Stimulated activated CD4-positive, alpha-beta T cell treated with anti-CD3 and anti-CD28 coated beads, Interleukin-2, amount 100 ng/mL, for 24 hours (primary cell): ENCODE measurements around the gene NSMF.
"Not testable (repeated sequence)": the region's sequence is repeated elsewhere in the genome, so short reads cannot be mapped to it uniquely, and the experiment has no call there.

Source experiments
- DNase-seq, 2 donors: peaks; one replicate each; pipeline ENCODE4 v3.0.0-alpha.2; 2020

Gene NSMF

DNA sequence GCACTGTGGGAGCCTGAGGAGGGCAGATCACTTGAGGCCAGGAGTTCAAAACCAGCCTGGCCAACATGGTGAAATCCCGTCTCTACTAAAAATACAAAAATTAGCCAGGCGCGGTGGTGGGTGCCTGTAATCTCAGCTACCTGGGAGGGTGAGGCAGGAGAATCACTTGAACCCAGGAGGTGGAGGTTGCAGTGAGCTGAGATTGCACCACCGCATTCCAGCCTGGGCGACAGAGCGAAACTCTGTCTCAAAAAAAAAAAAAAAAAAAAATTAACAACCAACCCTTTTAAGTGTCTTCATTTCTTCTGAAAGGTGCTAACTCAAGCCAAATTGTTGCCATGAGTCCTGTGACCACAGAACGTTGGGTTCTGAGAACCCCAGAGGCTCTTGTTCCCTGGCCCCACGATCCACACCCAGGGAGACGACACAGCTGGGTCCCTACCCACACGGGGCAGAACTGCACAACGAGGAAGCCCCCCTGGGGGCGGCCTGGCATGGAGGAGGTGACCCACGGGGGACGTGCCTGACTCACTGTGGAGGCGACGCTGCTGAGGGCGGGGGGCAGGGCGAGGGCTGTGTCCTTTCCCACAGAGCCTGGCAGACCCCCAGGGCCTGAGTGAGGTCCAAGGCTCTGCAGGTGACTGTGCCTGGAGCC, 48.8 kb downstream of the NSMF start:
- not testable (repeated sequence) for DNase-seq

DNA sequence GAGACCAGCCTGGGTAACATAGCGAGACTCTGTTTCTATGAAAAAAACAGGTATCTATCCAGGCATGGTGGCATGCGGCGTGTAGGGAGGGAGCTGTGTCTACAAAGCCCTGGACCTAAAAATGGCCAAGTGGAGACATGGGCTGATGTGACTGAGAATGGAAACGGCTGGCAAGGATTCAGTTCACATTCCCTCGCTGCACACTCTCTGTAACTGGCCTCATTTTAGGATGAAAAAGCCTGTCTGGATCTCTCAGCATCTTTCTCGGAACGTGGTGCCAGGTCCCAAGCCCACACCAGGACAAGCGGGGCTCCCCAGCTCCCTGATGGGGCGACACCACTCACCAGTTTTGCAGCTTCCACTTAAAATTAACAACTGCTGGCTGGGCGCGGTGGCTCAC, 49.6 kb downstream of the NSMF start:
- DNase-seq, result no peak

DNA sequence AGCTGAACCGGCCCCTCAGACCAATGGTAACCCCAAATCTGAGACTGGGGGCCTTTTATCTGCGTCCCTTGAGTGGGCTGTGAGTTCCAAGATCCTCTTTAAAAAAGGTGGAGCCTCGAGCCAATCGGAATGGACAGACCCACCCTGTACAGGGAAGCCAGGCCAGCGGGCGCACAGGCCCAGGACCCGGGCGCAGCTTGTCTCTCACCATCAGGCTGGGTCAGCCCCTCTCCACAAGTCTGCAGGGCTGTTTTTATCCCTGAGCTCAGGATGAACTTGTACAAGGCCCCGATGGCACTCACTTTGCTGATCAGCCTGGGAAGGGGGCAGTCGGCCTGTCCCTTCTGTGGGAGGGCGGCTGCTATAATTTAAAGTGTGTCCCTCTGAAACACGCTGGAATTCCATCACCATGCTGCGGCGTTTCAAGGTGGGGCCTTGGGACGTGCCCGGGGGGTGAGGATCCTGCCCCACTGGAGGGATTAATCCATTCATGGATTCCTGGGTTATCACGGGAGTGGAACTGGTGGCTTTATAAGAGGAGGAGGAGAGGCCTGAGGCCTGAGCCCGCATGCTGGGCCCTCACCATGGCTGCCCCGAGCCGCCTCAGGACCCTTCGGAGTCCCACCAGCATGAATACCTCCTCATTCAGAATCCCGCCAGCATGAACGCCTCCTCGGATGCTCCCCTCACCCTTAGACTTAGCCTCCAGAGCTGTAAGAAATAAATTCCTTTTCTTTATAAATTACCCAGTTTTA, 50.3 kb downstream of the NSMF start:
- DNase-seq, result no peak

DNA sequence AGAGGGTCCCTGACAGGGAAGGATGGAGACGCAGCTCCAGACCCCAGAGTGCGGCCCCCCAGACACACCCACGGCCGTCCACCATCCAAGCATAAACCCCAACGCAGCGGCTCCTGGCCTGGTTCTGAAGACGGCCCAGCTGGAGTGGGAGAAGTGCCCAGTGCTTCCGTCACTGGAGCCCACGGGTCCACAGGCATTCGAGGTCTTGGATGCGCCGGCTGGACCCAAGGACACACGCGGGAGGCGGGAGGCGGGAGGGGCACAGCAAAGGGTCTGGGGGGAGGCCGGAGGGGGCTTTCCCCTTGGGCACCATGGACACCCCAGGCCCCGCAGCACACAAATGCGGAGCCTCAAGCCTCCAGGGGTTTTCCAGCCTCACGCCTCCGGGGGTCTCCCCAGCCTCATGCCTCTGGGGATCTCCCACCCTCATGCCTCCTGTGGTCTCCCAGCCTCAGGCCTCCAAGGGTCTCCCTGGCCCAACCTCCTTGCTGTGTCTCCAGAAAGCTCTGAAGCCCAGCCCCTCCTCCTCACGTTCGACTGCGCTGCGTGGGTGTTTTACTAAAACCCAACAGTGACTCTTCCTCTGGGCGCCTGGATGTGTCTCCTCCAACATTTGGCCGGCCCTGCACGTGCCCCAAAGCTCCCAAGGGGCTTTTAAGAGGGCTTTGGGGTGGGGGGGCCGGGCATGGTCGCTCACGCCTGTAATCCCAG, 51.4 kb downstream of the NSMF start:
- DNase-seq, result no peak

DNA sequence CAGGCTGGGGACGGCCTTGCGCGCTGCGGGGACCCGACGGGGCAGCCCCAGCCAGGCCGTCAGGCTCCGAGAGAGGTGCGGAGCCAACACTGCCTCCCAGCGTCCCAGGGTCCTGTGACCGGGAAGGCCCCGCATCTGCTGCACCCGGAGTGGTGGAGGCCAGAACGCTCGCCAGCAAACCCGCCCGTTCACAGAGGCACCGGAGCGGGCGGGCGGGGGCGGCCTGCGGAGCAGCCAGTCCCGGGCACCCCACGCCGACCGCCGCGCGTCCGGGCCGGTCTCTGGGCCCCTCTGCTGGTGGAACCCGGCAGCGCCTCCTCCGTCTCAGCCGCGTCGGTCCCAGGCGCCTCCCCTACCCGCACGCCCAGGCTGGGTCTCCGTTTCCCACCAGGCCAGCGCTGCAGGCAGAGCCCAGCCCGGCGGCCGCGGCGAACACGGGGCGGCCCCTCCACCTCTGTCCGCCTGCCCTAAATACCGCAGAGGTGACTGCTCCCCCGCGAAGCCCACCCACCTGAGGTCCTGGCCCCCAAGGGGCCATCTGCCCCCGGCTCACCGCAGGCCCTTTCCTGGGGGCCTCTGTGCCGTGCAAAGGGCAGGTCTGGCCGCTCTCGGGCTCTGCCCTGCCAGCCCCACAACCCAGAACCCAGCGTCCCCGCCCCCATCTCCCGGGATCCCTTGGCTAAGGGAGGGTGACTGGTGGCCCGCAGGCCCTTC, 52.1 kb downstream of the NSMF start:
- DNase-seq, result peak; percentile 67 to 81

DNA sequence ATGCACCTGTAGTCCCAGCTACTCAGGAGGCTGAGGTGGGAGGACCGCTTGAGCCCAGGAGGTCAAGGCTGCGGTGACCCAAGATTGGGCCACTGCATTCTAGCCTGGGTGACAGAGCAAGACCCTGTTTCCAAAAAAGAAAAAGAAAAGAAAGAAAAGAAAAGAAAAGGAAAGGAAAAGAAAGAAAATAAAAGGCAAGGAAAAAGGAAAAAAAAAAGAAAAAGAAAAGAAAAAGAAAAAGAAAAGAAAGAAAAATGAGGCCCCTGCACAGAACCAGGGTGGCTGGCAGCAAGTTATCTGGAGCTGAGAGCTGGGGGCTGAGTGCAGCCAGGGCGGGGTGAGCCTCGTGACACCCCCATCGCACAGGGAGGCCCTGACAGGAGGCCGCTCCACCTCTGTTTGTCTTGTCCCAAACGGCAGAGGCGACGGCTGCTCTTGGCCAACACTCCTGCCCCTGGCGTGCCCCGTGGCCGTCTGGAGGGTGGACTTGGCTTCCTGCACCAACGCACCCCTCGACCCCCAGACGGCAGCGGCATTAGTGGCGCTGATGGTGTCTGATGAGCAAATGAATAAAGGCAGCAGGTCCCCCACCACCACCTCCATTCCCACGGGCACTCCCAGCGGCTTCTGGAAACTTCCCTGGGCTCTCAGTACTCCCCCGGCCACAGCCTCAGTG, 52.9 kb downstream of the NSMF start:
- no peak for DNase-seq

DNA sequence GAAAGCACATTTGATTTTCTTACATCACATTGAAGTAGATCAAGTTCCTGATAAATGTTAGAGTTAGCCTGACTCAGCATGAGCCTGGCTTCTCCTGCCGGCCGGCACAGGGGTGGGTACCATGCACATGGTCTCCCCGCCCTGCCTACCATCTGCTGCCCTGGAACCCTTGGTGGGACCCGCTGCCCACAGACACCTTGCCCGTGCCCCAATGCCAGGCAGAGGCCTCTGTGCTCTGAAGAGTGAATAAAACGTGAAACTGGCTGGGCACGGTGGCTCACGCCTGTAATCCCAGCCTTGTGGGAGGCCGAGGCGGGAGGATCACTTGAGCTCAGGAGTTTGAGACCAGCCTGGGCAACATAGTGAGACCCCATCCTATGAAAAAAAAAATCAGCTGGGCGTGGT, 53.5 kb downstream of the NSMF start:
- no peak for DNase-seq

DNA sequence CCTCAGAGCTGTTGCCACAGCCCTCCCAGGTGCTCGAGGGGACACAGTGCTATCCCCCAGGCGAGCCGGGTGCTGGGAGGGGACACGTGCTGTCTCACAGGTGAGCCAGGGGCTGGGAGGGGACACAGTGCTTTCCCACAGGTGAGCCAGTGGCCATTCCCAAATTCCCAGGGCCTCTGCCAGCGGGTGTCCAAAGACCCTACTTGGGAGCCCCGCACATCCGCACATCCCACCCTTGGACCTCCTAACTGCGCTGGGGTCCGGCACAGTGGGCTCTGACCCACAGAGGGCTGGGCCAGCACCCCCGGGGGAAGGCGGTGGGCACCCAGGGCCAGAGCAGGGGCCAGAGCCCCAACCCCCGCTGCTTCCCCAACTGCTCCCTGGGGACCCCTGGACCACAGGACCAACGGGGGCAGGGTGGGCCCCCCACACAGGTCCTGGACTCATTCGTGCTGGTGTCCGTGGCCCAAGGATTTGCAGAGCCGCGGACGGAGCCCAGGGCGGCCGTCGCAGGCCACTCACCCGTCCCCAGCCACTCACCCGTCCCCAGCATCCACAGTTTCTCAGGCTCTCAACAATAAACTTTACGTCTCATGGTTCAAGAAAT, 54.1 kb downstream of the NSMF start:
- DNase-seq, result no peak

DNA sequence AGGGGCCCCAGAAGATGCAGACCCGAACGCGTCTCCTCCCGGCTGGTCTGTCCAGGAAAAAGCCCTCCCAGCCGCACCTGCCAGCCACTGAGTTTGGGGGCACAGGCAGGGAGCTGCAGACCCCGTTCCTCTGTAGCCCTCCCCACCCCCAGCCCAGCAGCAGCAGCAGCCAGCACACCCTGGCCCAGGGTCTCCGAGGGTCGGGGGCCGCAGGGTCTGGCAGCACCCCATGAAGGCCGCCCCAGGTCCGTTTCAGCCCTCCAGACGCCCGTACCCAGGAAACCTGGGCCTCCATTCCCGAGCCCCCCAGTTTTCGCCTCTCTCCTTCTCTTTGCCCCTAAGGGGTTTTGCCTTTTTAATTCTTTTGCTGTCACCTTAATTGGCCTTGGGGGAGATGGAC, 55.9 kb downstream of the NSMF start:
- no peak for DNase-seq

DNA sequence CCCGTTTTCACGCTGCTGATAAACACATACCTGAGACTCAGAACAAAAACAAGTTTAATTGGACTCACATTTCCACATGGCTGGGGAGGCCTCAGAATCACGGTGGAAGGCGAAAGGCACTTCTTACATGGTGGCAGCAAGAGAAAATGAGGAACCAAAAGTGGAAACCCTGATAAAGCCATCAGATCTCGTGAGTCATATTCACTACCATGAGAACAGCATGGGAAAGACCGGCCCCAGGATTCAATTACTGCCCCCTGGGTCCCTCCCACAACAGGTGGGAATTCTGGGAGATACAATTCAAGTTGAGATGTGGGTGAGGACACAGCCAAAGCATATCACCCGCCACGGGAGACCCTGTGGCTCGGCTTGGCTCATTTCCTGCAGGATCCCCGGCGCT, 56.4 kb downstream of the NSMF start:
- no peak for DNase-seq

DNA sequence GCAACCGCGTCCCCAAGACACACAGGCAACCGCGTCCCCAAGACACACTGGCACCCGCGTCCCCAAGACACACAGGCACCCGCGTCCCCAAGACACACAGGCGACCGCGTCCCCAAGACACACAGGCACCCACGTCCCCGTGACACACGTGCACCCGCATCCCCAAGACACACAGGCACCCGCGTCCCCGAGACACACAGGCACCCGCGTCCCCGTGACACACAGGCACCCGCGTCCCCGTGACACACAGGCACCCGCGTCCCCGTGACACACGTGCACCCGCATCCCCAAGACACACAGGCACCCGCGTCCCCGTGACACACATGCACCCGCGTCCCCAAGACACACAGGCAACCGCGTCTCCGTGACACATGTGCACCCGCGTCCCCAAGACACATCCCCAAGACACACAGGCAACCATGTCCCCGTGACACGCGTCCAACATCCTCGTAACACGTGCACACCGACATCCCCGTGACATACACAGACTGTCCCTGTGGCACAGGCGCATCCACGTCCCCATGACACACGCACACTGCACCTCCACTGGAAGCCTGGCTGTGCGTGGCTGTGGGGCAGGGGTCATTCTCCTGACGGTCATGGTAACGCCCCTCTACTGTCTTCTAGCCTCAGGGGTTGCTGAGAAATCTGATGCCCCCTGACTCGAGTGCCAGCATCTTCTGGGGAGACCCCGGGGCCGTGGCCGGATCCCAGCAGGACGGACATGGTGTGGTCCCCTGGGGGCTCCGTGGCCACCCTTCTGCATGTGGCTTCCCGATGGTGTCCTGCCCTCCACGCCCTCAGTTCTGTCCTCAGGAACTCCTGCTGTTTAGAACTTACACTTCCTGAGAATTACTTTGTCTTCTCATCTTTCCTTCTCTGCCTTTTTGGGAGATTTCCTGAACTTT, 60.3 kb downstream of the NSMF start:
- DNase-seq, result no peak

DNA sequence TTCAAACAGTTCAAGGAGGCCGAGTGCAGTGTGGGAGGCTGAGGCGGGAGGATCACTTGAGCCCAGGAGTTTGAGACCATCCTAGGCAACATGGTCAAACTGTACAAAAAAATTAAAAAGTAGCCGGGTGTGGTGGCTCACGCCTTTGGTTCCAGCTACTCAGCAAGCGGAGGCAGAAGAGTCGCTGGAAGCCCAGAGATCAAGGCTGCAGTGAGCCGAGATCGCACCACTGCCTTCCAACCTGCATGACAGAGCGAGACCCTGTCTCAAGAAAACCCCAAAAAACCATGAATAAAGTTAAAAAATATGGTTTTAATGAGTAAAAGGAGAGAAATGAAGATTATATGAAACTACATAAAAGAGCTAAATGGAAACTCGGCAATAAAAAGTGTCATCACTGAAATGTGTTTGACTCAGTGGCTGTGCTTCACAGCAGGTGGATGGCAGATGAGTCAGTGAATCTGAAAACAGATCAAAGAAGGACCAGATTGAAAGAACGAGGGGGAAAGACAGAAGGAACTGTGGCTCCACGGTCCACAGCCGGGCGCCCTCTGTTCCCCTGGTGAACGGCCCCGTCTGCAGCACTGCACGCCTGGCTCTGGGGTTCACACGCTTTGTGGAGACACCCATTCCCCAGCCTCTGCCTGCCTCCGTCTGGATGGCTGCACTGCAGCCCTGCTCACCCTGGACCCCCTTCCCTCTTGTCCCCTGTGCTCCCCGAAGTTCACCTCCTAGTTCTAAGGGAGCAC, 61.3 kb downstream of the NSMF start:
- peak; percentile 52 to 65 for DNase-seq
